Activated T-helper 1 cell treated with anti-CD3 and anti-CD28 coated beads, Interleukin-12 subunit alpha, Interleukin-12 subunit beta, Interleukin-2, Interleukin-4 antibody, amounts not matched to agents 30 ng/mL and 10 ng/mL and 1 ng/mL, durations not matched to agents 14 hours and 24 hours and 36 hours (primary cell): ENCODE results near the gene EGR4. TPM values are rescaled to one million over a fixed set of nuclear protein-coding genes. Genes with fewer than 3 reads are reported as not detected.

Experiments used
- DNase-seq: peaks from one replicate; pipeline ENCODE4 v3.0.0; 2021; ENCODE audit warnings: low spot score
- H3K27ac Mint-ChIP-seq: one replicate; pipeline ENCODE4 v1.8.0; 2021; ENCODE audit warnings: mild to moderate bottlenecking, mixed read lengths
- H3K27me3 Mint-ChIP-seq: one replicate; pipeline ENCODE4 v1.8.0; 2022; ENCODE audit warnings: mild to moderate bottlenecking, moderate library complexity, mixed read lengths; ENCODE audit not compliant: insufficient read depth
- H3K36me3 Mint-ChIP-seq: one replicate; pipeline ENCODE4 v1.8.0; 2021; ENCODE audit warnings: low read depth, mixed read lengths
- H3K4me1 Mint-ChIP-seq: one replicate; pipeline ENCODE4 v1.8.0; 2021; ENCODE audit warnings: low read depth, mixed read lengths
- H3K4me3 Mint-ChIP-seq: one replicate; pipeline ENCODE4 v1.8.0; 2021; ENCODE audit warnings: mild to moderate bottlenecking, moderate library complexity, mixed read lengths
- H3K9me3 Mint-ChIP-seq: one replicate; pipeline ENCODE4 v1.8.0; 2021; ENCODE audit warnings: mixed read lengths
- intact Hi-C: fragments of 100-400 bp; cut with micrococcal nuclease; formaldehyde crosslinking; loops from one replicate; pipeline ENCODE4 v1.15.1; 2024
- total RNA-seq: library from RNA; stranded (reverse); gene quantifications from 2 replicates; pipeline ENCODE4 v1.2.3, GENCODE V29; 2022

EGR4 gene
- 1.9 TPM in 2 replicates for total RNA-seq

GRCh38 chr2:73293534-73294171 lies at the start of gene EGR4:
Gene EGR4 (minus strand): TSS chr2:73293548. CDS start chr2:73293317, 231 bp downstream.
- DNase-seq: peak; percentile 91
- H3K36me3 Mint-ChIP-seq: peaks cover 2% of the 10 kb centered on the region
- H3K4me3 Mint-ChIP-seq: peak within 1 kb of the TSS; percentile 75
- no peaks in the 10 kb centered on the region for H3K9me3 Mint-ChIP-seq
- H3K27me3 Mint-ChIP-seq: peaks cover 72% of the 10 kb centered on the region
- H3K27ac Mint-ChIP-seq: peak within 1 kb of the TSS; percentile 63
- H3K4me1 Mint-ChIP-seq: peaks cover 14% of the 10 kb centered on the region
- intact Hi-C loops: loop anchor here (1.0 to 10.0 kb wide), 11 partner anchors 9 to 1664 kb away; partner anchors contain the start of genes ALMS1, CCT7, EMX1 and FBXO41

DNA sequence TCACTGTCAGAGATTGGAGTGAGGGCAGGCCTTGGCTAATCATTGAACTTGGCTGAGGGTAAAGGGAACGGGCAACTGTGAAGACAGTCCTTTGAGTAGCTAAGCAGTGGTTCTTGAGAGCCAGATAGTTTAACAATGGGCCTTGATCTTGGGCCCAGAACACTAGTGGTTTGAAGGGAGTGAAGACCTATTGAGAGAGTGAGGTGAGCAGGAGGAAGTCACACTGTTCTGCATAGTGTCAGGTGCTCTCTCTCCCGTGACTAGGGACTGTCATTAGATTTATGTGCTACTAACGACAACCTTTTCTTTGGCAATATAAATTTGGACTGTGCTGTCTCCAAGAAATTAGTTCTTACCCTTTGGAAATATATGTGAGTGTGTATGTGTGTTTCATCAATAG lies 47.7 kb upstream of the EGR4 start:
- DNase-seq: no peak
- Mint-ChIP-seq H3K27ac (no peak overlapping the region), H3K9me3 (no peaks in the 10 kb centered on the region), H3K36me3 (no peaks in the 10 kb centered on the region), H3K27me3 (peaks cover 3% of the 10 kb centered on the region), H3K4me3 (no peak overlapping the region), H3K4me1 (no peaks in the 10 kb centered on the region)
- intact Hi-C loops: no loop called here

- Mint-ChIP-seq H3K36me3 (no peaks in the 10 kb centered on the region), H3K4me1 (no peaks in the 10 kb centered on the region), H3K4me3 (no peak overlapping the region), H3K9me3 (peaks cover 2% of the 10 kb centered on the region), H3K27ac (no peak overlapping the region), H3K27me3 (peaks cover 12% of the 10 kb centered on the region)
- intact Hi-C loops: no loop called here
- DNase-seq: no peak
Observed at GRCh38 chr2:73339201-73339600, 45.9 kb upstream of the EGR4 start.

DNA sequence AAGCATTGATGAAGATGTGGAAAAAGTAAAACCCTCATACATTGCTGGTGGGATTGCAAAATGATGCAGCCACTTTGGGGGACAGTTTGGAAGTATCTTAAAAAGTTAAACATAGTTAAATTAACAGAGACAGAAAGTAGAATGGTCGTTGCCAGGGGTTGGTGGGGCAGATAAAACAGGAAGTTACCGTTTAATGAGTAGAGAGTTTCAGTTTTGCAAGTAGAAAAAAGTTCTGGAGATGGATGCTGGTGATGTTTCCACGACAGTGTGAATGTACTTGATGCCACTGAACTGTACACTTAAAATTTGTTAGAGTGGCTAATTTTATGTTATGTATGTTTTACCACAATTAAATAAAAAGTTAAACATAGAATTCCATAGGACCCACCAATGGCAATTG lies 44.5 kb upstream of the EGR4 start:
- no peak overlapping the region for H3K27ac Mint-ChIP-seq
- intact Hi-C loops: no loop called here
- no peaks in the 10 kb centered on the region for H3K36me3 Mint-ChIP-seq
- H3K9me3 Mint-ChIP-seq: peaks cover 6% of the 10 kb centered on the region
- peaks cover 17% of the 10 kb centered on the region for H3K27me3 Mint-ChIP-seq
- no peak for DNase-seq
- H3K4me1 Mint-ChIP-seq: no peaks in the 10 kb centered on the region
- no peak overlapping the region for H3K4me3 Mint-ChIP-seq

DNA sequence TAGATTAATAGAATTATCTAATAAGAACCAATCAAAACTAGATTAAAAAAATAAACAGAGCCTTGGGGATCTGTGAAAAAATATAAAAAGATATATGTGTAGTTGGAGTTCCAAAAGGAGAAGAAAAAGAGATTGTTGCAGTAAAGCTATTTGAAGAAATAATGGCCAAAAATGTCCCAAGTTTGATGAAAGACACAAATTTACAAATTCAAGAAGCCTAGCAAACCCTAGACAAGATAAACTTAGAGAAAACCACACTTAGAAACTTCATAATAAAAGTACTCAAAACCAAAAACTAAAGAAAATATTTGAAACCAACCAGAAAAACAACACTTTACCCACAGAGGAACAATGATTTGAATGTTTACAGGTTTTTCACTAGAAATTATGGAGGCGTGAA lies 41.3 kb upstream of the EGR4 start:
- H3K4me1 Mint-ChIP-seq: no peaks in the 10 kb centered on the region
- no peaks in the 10 kb centered on the region for H3K36me3 Mint-ChIP-seq
- H3K27ac Mint-ChIP-seq: no peak overlapping the region
- no peak for DNase-seq
- intact Hi-C loops: no loop called here
- no peak overlapping the region for H3K4me3 Mint-ChIP-seq
- peaks cover 26% of the 10 kb centered on the region for H3K27me3 Mint-ChIP-seq
- peaks cover 6% of the 10 kb centered on the region for H3K9me3 Mint-ChIP-seq

GRCh38 chr2:73334045-73334444 lies 40.7 kb upstream of the EGR4 start:
- intact Hi-C loops: no loop called here
- H3K27me3 Mint-ChIP-seq: peaks cover 26% of the 10 kb centered on the region
- H3K4me1 Mint-ChIP-seq: no peaks in the 10 kb centered on the region
- H3K9me3 Mint-ChIP-seq: peaks cover 6% of the 10 kb centered on the region
- no peak for DNase-seq
- H3K27ac Mint-ChIP-seq: no peak overlapping the region
- H3K4me3 Mint-ChIP-seq: no peak overlapping the region
- no peaks in the 10 kb centered on the region for H3K36me3 Mint-ChIP-seq

- Mint-ChIP-seq H3K4me3 (no peak overlapping the region), H3K27me3 (peaks cover 26% of the 10 kb centered on the region), H3K4me1 (no peaks in the 10 kb centered on the region), H3K27ac (no peak overlapping the region), H3K36me3 (no peaks in the 10 kb centered on the region), H3K9me3 (peaks cover 6% of the 10 kb centered on the region)
- intact Hi-C loops: no loop called here
- DNase-seq: no peak
Observed at GRCh38 chr2:73333564-73333963, 40.2 kb upstream of the EGR4 start.

DNA sequence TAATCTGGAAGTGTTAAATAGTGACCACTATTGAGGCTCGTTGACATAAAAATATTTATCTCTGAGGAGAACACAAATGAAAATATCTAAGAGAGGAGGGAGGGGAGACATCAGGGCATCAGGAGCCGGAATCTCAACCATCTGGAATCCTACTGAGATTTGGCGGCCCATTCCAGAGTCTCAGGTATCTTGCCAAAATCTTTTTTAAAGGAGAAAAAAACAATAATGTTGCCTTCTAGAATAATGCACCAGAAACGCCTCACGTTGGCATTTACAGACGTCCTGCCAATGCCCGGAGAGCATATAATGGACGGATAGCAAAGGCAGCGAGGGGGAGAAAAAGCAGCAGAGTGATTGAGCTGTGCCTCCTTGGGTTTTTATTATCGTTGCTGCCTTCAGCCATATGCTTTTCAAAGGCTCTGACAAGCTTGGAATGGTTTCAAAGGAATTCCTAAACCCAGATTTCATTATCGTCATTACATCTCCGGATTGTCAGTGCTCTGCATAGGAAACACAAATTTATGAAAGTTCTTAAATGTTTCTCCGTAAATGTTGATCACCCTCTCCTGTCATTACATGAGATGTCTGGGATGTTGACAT lies 30.9 kb upstream of the EGR4 start:
- Mint-ChIP-seq H3K27ac (no peak overlapping the region), H3K4me3 (no peak overlapping the region), H3K9me3 (no peaks in the 10 kb centered on the region), H3K36me3 (no peaks in the 10 kb centered on the region), H3K27me3 (peaks cover 8% of the 10 kb centered on the region), H3K4me1 (no peaks in the 10 kb centered on the region)
- DNase-seq: no peak
- intact Hi-C loops: loop anchor here (10.0 kb wide), 1 partner anchor 271 kb away; no protein-coding TSS in a partner anchor

DNA sequence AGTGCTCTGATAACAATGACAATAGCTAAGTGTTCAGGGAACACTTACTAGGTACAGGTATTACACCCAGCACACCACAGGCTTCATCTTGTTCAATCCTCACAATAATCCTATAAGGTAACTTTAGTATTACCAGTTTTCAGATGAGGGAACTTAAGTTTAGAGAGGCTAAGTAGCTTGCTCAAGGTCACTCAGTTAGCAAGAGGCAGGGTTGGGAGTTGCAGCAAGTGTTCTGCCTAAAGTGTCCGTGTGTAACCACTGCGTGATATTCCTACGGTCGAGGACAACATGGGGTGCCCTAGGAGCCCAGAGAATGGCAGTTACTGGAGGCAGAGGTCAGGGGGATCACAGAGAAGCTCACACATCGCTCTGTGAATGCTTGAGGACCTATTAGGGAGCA lies 30.2 kb upstream of the EGR4 start:
- H3K27me3 Mint-ChIP-seq: peaks cover 8% of the 10 kb centered on the region
- no peak overlapping the region for H3K4me3 Mint-ChIP-seq
- no peaks in the 10 kb centered on the region for H3K4me1 Mint-ChIP-seq
- intact Hi-C loops: loop anchor here (10.0 kb wide), 1 partner anchor 271 kb away; no protein-coding TSS in a partner anchor
- no peak overlapping the region for H3K27ac Mint-ChIP-seq
- H3K36me3 Mint-ChIP-seq: no peaks in the 10 kb centered on the region
- DNase-seq: no peak
- no peaks in the 10 kb centered on the region for H3K9me3 Mint-ChIP-seq

DNA sequence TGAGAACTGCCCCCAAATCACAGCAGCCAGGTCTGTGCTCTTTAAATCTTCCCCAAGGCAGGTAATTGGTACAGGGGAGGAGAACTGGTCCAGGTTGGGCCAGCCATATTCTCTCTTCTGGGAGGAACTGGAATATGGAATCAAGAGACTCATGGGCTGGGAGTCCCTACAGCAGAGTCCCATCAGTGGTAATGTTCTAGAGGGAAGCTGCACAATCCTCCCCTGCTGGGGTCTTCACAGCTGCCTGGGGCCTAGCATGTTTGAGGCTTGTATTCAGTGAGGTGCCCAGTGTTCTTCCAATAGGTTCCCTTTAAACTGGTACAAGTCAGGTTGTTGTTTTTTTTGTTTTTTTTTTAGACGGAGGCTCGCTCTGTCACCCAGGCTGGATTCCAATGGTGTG lies 21.1 kb upstream of the EGR4 start:
- Mint-ChIP-seq H3K27me3 (peaks cover 4% of the 10 kb centered on the region), H3K4me1 (no peaks in the 10 kb centered on the region), H3K9me3 (no peaks in the 10 kb centered on the region), H3K27ac (no peak overlapping the region), H3K36me3 (no peaks in the 10 kb centered on the region), H3K4me3 (no peak overlapping the region)
- intact Hi-C loops: no loop called here
- DNase-seq: no peak

DNA sequence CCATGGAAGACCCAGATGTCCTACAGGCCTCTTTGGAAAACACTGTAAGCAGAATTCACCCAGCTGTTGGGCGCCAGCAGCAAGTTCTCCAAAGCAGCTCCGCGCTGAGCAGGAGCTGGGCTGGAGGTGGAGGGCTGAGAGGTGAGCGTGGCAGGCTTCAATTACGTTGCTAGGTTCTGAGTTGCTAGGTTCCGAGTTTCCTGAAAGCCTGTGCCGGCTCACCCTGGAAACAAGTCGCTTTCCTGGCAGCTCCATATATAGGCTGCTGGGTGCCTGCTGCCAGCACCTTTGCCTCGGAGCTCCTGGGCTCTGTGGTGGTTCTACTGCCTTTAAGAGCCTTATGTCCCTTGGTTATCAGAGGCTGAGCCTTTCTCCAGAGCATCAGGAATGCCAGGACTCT lies 14.4 kb upstream of the EGR4 start:
- no peak overlapping the region for H3K4me3 Mint-ChIP-seq
- intact Hi-C loops: no loop called here
- no peak for DNase-seq
- no peaks in the 10 kb centered on the region for H3K4me1 Mint-ChIP-seq
- H3K36me3 Mint-ChIP-seq: no peaks in the 10 kb centered on the region
- H3K9me3 Mint-ChIP-seq: no peaks in the 10 kb centered on the region
- peaks cover 18% of the 10 kb centered on the region for H3K27me3 Mint-ChIP-seq
- H3K27ac Mint-ChIP-seq: no peak overlapping the region

- Mint-ChIP-seq H3K27me3 (peaks cover 42% of the 10 kb centered on the region), H3K4me3 (no peak overlapping the region)
Observed at GRCh38 chr2:73301636-73302035, 8.3 kb upstream of the EGR4 start.

GRCh38 chr2:73300926-73301325 lies 7.6 kb upstream of the EGR4 start:
- Mint-ChIP-seq H3K4me3 (no peak overlapping the region), H3K4me1 (no peaks in the 10 kb centered on the region), H3K27ac (no peak overlapping the region), H3K36me3 (peaks cover 2% of the 10 kb centered on the region), H3K9me3 (no peaks in the 10 kb centered on the region), H3K27me3 (peaks cover 46% of the 10 kb centered on the region)
- DNase-seq: no peak
- intact Hi-C loops: no loop called here

More at GRCh38 chr2:73301636-73302035, 8.3 kb upstream of the EGR4 start:
- Mint-ChIP-seq H3K27ac (no peak overlapping the region), H3K4me1 (no peaks in the 10 kb centered on the region), H3K9me3 (no peaks in the 10 kb centered on the region), H3K36me3 (peaks cover 1% of the 10 kb centered on the region)
- no peak for DNase-seq
- intact Hi-C loops: no loop called here
